Hepatocyte (in vitro differentiated cells): Measurements from ENCODE around the gene PLEKHG4B.

Experiments
- CTCF ChIP-seq: fragments of 200-600 bp; sonication (generic); IDR thresholded peaks from 2 replicates; pipeline ENCODE4 v1.5.1; 2016; ENCODE audit warnings: antibody characterized with exemption, mild to moderate bottlenecking; ENCODE audit not compliant: poor library complexity
- EZH2 ChIP-seq: fragments of 200-600 bp; sonication (generic); IDR thresholded peaks from 2 replicates; pipeline ENCODE4 v1.6.1; 2016; ENCODE audit warnings: antibody characterized with exemption, mild to moderate bottlenecking, borderline replicate concordance
- EZH2phosphoT487 ChIP-seq: fragments of 200-600 bp; sonication (generic); IDR thresholded peaks from one replicate; pipeline ENCODE4 v1.6.1; 2018; ENCODE audit warnings: antibody characterized with exemption, mild to moderate bottlenecking, low read depth, moderate library complexity; ENCODE audit not compliant: unreplicated experiment, severe bottlenecking

GRCh38 chr5:144941-145340, 53.0 kb downstream of the PLEKHG4B start:
- TF ChIP-seq EZH2phosphoT487, result no peak
- TF ChIP-seq CTCF, result no peak
- no peak for TF ChIP-seq EZH2
